Measurements from ENCODE around the gene TTYH2. TPM values are rescaled to one million over a fixed set of nuclear protein-coding genes. Genes with fewer than 3 reads are reported as not detected.

Gene TTYH2
- total RNA-seq, 3 donors from 2014 or later: 4.2 to 5.9 (median 5.6) TPM

- Histone ChIP-seq H3K27me3 (no peaks in the 10 kb centered on the region), H3K9me3 (no peaks in the 10 kb centered on the region), H3K4me3 (no peak overlapping the region), H3K36me3 (no peaks in the 10 kb centered on the region), H3K4me1 (no peaks in the 10 kb centered on the region), H3K27ac (no peak overlapping the region)
- DNase-seq (ENCODE audit: low spot score in 2 of 2): no peak
- TF ChIP-seq POLR2AphosphoS5 (IDR thresholded peaks at IDR 0.05) (no peak), POLR2A (IDR thresholded peaks at IDR 0.05) (no peak)
- TF ChIP-seq, protein P1, sequence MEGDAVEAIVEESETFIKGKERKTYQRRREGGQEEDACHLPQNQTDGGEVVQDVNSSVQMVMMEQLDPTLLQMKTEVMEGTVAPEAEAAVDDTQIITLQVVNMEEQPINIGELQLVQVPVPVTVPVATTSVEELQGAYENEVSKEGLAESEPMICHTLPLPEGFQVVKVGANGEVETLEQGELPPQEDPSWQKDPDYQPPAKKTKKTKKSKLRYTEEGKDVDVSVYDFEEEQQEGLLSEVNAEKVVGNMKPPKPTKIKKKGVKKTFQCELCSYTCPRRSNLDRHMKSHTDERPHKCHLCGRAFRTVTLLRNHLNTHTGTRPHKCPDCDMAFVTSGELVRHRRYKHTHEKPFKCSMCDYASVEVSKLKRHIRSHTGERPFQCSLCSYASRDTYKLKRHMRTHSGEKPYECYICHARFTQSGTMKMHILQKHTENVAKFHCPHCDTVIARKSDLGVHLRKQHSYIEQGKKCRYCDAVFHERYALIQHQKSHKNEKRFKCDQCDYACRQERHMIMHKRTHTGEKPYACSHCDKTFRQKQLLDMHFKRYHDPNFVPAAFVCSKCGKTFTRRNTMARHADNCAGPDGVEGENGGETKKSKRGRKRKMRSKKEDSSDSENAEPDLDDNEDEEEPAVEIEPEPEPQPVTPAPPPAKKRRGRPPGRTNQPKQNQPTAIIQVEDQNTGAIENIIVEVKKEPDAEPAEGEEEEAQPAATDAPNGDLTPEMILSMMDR (IDR thresholded peaks at IDR 0.05): no peak
- intact Hi-C loops (cut with DNase I; ENCODE audit: low total_unique reads): no loop called here
Observed at GRCh38 chr17:74228306-74228978, 15.1 kb downstream of the TTYH2 start.

GRCh38 chr17:74230896-74231295 is 17.5 kb downstream of the TTYH2 start:
- no peak for DNase-seq (ENCODE audit: low spot score in 2 of 2)
- Histone ChIP-seq H3K9me3 (no peaks in the 10 kb centered on the region), H3K27me3 (no peaks in the 10 kb centered on the region), H3K27ac (no peak overlapping the region), H3K4me1 (no peaks in the 10 kb centered on the region), H3K4me3 (no peak overlapping the region), H3K36me3 (no peaks in the 10 kb centered on the region)
- TF ChIP-seq POLR2AphosphoS5 (IDR thresholded peaks at IDR 0.05): no peak
- TF ChIP-seq, protein P1 (IDR thresholded peaks at IDR 0.05): no peak
- TF ChIP-seq POLR2A (IDR thresholded peaks at IDR 0.05): no peak
- intact Hi-C loops (cut with DNase I; ENCODE audit: low total_unique reads): no loop called here

GRCh38 chr17:74231928-74232907 is 18.8 kb downstream of the TTYH2 start:
- H3K27me3 ChIP-seq: no peaks in the 10 kb centered on the region
- DNase-seq (ENCODE audit: low spot score in 2 of 2): no peak
- H3K4me3 ChIP-seq: no peak overlapping the region
- no peaks in the 10 kb centered on the region for H3K36me3 ChIP-seq
- intact Hi-C loops (cut with DNase I; ENCODE audit: low total_unique reads): no loop called here
- H3K9me3 ChIP-seq: no peaks in the 10 kb centered on the region
- TF ChIP-seq, protein P1 (IDR thresholded peaks at IDR 0.05): no peak
- TF ChIP-seq POLR2AphosphoS5 (IDR thresholded peaks at IDR 0.05): no peak
- no peak for TF ChIP-seq POLR2A (IDR thresholded peaks at IDR 0.05)
- H3K27ac ChIP-seq: no peak overlapping the region
- no peaks in the 10 kb centered on the region for H3K4me1 ChIP-seq

GRCh38 chr17:74233937-74234336 is 20.6 kb downstream of the TTYH2 start:
- no peaks in the 10 kb centered on the region for H3K4me1 ChIP-seq
- no peak overlapping the region for H3K4me3 ChIP-seq
- intact Hi-C loops (cut with DNase I; ENCODE audit: low total_unique reads): no loop called here
- H3K9me3 ChIP-seq: no peaks in the 10 kb centered on the region
- TF ChIP-seq, protein P1 (IDR thresholded peaks at IDR 0.05): no peak
- TF ChIP-seq POLR2A (IDR thresholded peaks at IDR 0.05): no peak
- no peak for TF ChIP-seq POLR2AphosphoS5 (IDR thresholded peaks at IDR 0.05)
- H3K36me3 ChIP-seq: no peaks in the 10 kb centered on the region
- no peak for DNase-seq (ENCODE audit: low spot score in 2 of 2)
- H3K27ac ChIP-seq: no peak overlapping the region
- no peaks in the 10 kb centered on the region for H3K27me3 ChIP-seq

DNA sequence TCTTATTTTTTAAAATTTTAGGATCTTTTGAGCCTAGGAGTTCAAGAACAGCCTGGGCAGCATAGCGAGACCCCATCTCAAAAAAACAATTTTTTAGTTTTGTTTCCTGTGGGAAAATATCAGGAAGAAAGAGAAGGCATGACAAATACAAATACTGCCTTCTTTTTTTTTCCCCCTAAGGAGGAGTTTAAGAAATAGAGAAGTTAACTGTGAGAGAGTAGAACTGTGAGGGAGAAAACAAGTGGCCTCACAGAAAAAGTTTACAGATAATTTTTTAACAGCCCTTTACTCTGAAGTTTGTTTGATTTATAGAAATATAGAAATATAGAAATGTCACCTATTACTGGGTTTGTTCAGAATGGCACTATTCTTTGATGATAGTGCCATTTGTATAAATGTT is 21.1 kb downstream of the TTYH2 start:
- no peak overlapping the region for H3K4me3 ChIP-seq
- intact Hi-C loops (cut with DNase I; ENCODE audit: low total_unique reads): no loop called here
- no peak for DNase-seq (ENCODE audit: low spot score in 2 of 2)
- no peaks in the 10 kb centered on the region for H3K27me3 ChIP-seq
- H3K27ac ChIP-seq: no peak overlapping the region
- TF ChIP-seq, protein P1 (IDR thresholded peaks at IDR 0.05): no peak
- H3K4me1 ChIP-seq: no peaks in the 10 kb centered on the region
- H3K36me3 ChIP-seq: no peaks in the 10 kb centered on the region
- no peaks in the 10 kb centered on the region for H3K9me3 ChIP-seq

All from breast epithelium (tissue), 4 donors.